HEK293 (cell line): ENCODE measurements around the gene HDAC7.

Source experiments
- CTCF ChIA-PET: fragments of 350-600 bp; formaldehyde crosslinking; extraction: SDS; loops from one replicate; lab custom pipeline; 2021; ENCODE audit warnings: antibody characterized with exemption; lab: Yijun Ruan, JAX
- POLR2A ChIA-PET: fragments of 300-600 bp; formaldehyde crosslinking; extraction: SDS; loops from one replicate; lab custom pipeline; 2020; ENCODE audit warnings: antibody characterized with exemption, inconsistent platforms; lab: Yijun Ruan, JAX
- H3K27ac ChIP-seq: fragments of 200-500 bp; sonication (Bioruptor generic); 2 replicates; pipeline ENCODE4 v1.5.1; 2014; ENCODE audit warnings: low read depth, low read length, control low read depth, inconsistent platforms; ENCODE audit errors: extremely low read depth
- H3K36me3 ChIP-seq, 2 experiments: fragments of 200-500 bp in 1 of 2; sonication (Bioruptor generic) in 1 of 2; 1 replicate in 1 of 2; 2 replicates in 1 of 2; pipeline ENCODE4 v1.5.1; 2014 to 2017; ENCODE audit warnings: inconsistent platforms in 2 of 2, low read length in 2 of 2; ENCODE audit not compliant: control insufficient read depth in 2 of 2, insufficient read depth in 1 of 2
- H3K4me1 ChIP-seq: fragments of 200-500 bp; sonication (Bioruptor generic); 2 replicates; pipeline ENCODE4 v1.5.1; 2014; ENCODE audit warnings: mild to moderate bottlenecking, low read length, inconsistent platforms; ENCODE audit not compliant: control insufficient read depth, insufficient read depth
- H3K4me3 ChIP-seq: 2 replicates; pipeline ENCODE4 v1.5.1; 2011; ENCODE audit warnings: low read depth, mild to moderate bottlenecking, control low read depth, low read length, moderate library complexity
- H3K9me3 ChIP-seq: fragments of 200-500 bp; sonication (Bioruptor generic); 2 replicates; pipeline ENCODE4 v1.5.1; 2014; ENCODE audit warnings: low read depth, low read length, inconsistent platforms; ENCODE audit not compliant: control insufficient read depth, insufficient read depth
- GLI4 ChIP-seq: fragments of 450-650 bp; formaldehyde crosslinking; IDR thresholded peaks from 2 replicates; pipeline ENCODE4 v1.5.1; 2016; ENCODE audit warnings: missing biosample characterization, missing genetic modification characterization
- GLIS1 ChIP-seq: fragments of 450-650 bp; formaldehyde crosslinking; IDR thresholded peaks from 2 replicates; pipeline ENCODE4 v1.5.1; 2016; ENCODE audit warnings: missing biosample characterization, missing genetic modification characterization
- INSM2 ChIP-seq: fragments of 450-650 bp; formaldehyde crosslinking; IDR thresholded peaks from 2 replicates; pipeline ENCODE4 v1.5.1; 2016; ENCODE audit warnings: missing biosample characterization, missing genetic modification characterization
- KLF10 ChIP-seq: fragments of 450-650 bp; IDR thresholded peaks from 2 replicates; pipeline ENCODE4 v1.5.1; 2018; ENCODE audit warnings: missing biosample characterization, mild to moderate bottlenecking, missing genetic modification characterization
- PBX3 ChIP-seq: sonication (generic); formaldehyde crosslinking; IDR thresholded peaks from 2 replicates; pipeline ENCODE4 v1.8.1; 2022; ENCODE audit warnings: mild to moderate bottlenecking, moderate library complexity, missing genetic modification reagents
- TCF7L2 ChIP-seq: IDR thresholded peaks from 2 replicates; pipeline ENCODE4 v1.6.1; 2011; ENCODE audit warnings: low read depth, mild to moderate bottlenecking, inconsistent platforms, low read length, moderate library complexity, borderline replicate concordance
- YY1 ChIP-seq: fragments of 450-650 bp; formaldehyde crosslinking; IDR thresholded peaks from 2 replicates; pipeline ENCODE4 v1.5.1; 2018; ENCODE audit warnings: missing biosample characterization, missing genetic modification characterization
- ZBTB1 ChIP-seq: fragments of 450-650 bp; formaldehyde crosslinking; IDR thresholded peaks from 2 replicates; pipeline ENCODE4 v1.5.1; 2016; ENCODE audit warnings: missing biosample characterization, missing genetic modification characterization
- ZBTB7A ChIP-seq: fragments of 450-650 bp; formaldehyde crosslinking; IDR thresholded peaks from 2 replicates; pipeline ENCODE4 v1.5.1; 2016; ENCODE audit warnings: low read depth, missing biosample characterization, missing genetic modification characterization
- ZFP69B ChIP-seq: fragments of 450-650 bp; formaldehyde crosslinking; IDR thresholded peaks from 2 replicates; pipeline ENCODE4 v1.5.1; 2016; ENCODE audit warnings: missing biosample characterization, missing genetic modification characterization
- ZIC2 ChIP-seq: fragments of 450-650 bp; formaldehyde crosslinking; IDR thresholded peaks from 2 replicates; pipeline ENCODE4 v1.5.1; 2016; ENCODE audit warnings: missing biosample characterization, missing genetic modification characterization
- ZNF169 ChIP-seq: fragments of 450-650 bp; formaldehyde crosslinking; IDR thresholded peaks from 2 replicates; pipeline ENCODE4 v1.5.1; 2016; ENCODE audit warnings: missing biosample characterization, missing genetic modification characterization
- ZNF184 ChIP-seq: fragments of 450-650 bp; IDR thresholded peaks from 2 replicates; pipeline ENCODE4 v1.5.1; 2018; ENCODE audit warnings: missing biosample characterization, mild to moderate bottlenecking, missing genetic modification characterization
- ZNF214 ChIP-seq: fragments of 450-650 bp; formaldehyde crosslinking; IDR thresholded peaks from 2 replicates; pipeline ENCODE4 v1.5.1; 2017; ENCODE audit warnings: missing biosample characterization, mild to moderate bottlenecking, missing genetic modification characterization, borderline replicate concordance
- ZNF221 ChIP-seq: fragments of 450-650 bp; formaldehyde crosslinking; IDR thresholded peaks from 2 replicates; pipeline ENCODE4 v1.5.1; 2017; ENCODE audit warnings: missing biosample characterization, missing genetic modification characterization, borderline replicate concordance
- ZNF223 ChIP-seq: fragments of 450-650 bp; formaldehyde crosslinking; IDR thresholded peaks from 2 replicates; pipeline ENCODE4 v1.5.1; 2016; ENCODE audit warnings: missing biosample characterization, missing genetic modification characterization
- ZNF24 ChIP-seq: fragments of 450-650 bp; formaldehyde crosslinking; IDR thresholded peaks from 2 replicates; pipeline ENCODE4 v1.5.1; 2016; ENCODE audit warnings: missing biosample characterization, missing genetic modification characterization
- ZNF274 ChIP-seq, 2 experiments: fragments of 200-500 bp in 1 of 2; fragments of 450-650 bp in 1 of 2; sonication (Bioruptor generic) in 1 of 2; formaldehyde crosslinking in 1 of 2; IDR thresholded peaks; 2 replicates each; pipeline versions ENCODE4 v1.5.1 to v1.6.1; 2014 to 2016; ENCODE audit warnings: borderline replicate concordance in 1 of 2, inconsistent platforms in 1 of 2, low read length in 1 of 2, missing biosample characterization in 1 of 2, missing genetic modification characterization in 1 of 2
- ZNF341 ChIP-seq: fragments of 450-650 bp; formaldehyde crosslinking; IDR thresholded peaks from 2 replicates; pipeline ENCODE4; 2016; ENCODE audit warnings: low read depth, missing biosample characterization, missing genetic modification characterization
- ZNF398 ChIP-seq: fragments of 450-650 bp; formaldehyde crosslinking; IDR thresholded peaks from 2 replicates; pipeline ENCODE4 v1.5.1; 2017; ENCODE audit warnings: missing biosample characterization, missing genetic modification characterization
- ZNF426 ChIP-seq: fragments of 450-650 bp; formaldehyde crosslinking; IDR thresholded peaks from 2 replicates; pipeline ENCODE4 v1.5.1; 2017; ENCODE audit warnings: missing biosample characterization, missing genetic modification characterization, mild to moderate bottlenecking, inconsistent platforms, moderate library complexity
- ZNF521 ChIP-seq: fragments of 450-650 bp; formaldehyde crosslinking; IDR thresholded peaks from 2 replicates; pipeline ENCODE4 v1.5.1; 2017; ENCODE audit warnings: missing biosample characterization, mild to moderate bottlenecking, missing genetic modification characterization
- ZNF664 ChIP-seq: fragments of 450-650 bp; formaldehyde crosslinking; IDR thresholded peaks from 2 replicates; pipeline ENCODE4 v1.5.1; 2016; ENCODE audit warnings: missing biosample characterization, missing genetic modification characterization
- ZNF670 ChIP-seq: fragments of 450-650 bp; formaldehyde crosslinking; IDR thresholded peaks from 2 replicates; pipeline ENCODE4 v1.5.1; 2016; ENCODE audit warnings: missing biosample characterization, missing genetic modification characterization, low read depth
- ZNF76 ChIP-seq: fragments of 450-650 bp; formaldehyde crosslinking; IDR thresholded peaks from 2 replicates; pipeline ENCODE4; 2016; ENCODE audit warnings: low read depth, missing biosample characterization, missing genetic modification characterization, borderline replicate concordance
- ZSCAN23 ChIP-seq: fragments of 450-650 bp; formaldehyde crosslinking; IDR thresholded peaks from 2 replicates; pipeline ENCODE4 v1.5.1; 2016; ENCODE audit warnings: missing biosample characterization, missing genetic modification characterization
- ZXDB ChIP-seq: fragments of 450-650 bp; formaldehyde crosslinking; IDR thresholded peaks from 2 replicates; pipeline ENCODE4 v1.5.1; 2016; ENCODE audit warnings: missing biosample characterization, missing genetic modification characterization

HDAC7 gene

GRCh38 chr12:47824635-47825034 is 4.9 kb upstream of the HDAC7 start (continued):
- no peak for TF ChIP-seq ZSCAN23 (tag by site-specific recombination)
- no peak for TF ChIP-seq ZNF426 (tag by site-specific recombination)
- TF ChIP-seq ZBTB1 (tag by site-specific recombination): no peak
- no peak for TF ChIP-seq ZIC2
- no peak for TF ChIP-seq KLF10 (tag by site-specific recombination)
- no peak for TF ChIP-seq ZNF169 (tag by site-specific recombination)
- TF ChIP-seq TCF7L2: no peak
- TF ChIP-seq PBX3 (CRISPR knock-in tag): no peak
- TF ChIP-seq ZXDB (tag by site-specific recombination): no peak
- TF ChIP-seq ZNF221 (tag by site-specific recombination): no peak

GRCh38 chr12:47824198-47824597 is 4.5 kb upstream of the HDAC7 start:
- no peak overlapping the region for H3K27ac ChIP-seq
- no peak overlapping the region for H3K4me3 ChIP-seq
- TF ChIP-seq ZNF76 (tag by site-specific recombination) (no peak), ZNF24 (tag by site-specific recombination) (no peak), ZNF664 (tag by site-specific recombination) (no peak), ZNF398 (tag by site-specific recombination) (no peak), ZNF521 (tag by site-specific recombination) (no peak), ZNF341 (no peak), ZNF214 (no peak), ZNF274 (IDR thresholded peaks at IDR 0.05; ENCODE audit: low read length) (no peak), ZNF274 (tag by site-specific recombination; IDR thresholded peaks at IDR 0.05; ENCODE audit: borderline replicate concordance) (no peak), ZFP69B (no peak), INSM2 (tag by site-specific recombination) (no peak), GLIS1 (no peak), ZNF223 (tag by site-specific recombination) (no peak), ZBTB7A (tag by site-specific recombination) (no peak), ZNF670 (no peak), YY1 (tag by site-specific recombination) (no peak), GLI4 (tag by site-specific recombination) (no peak), ZSCAN23 (tag by site-specific recombination) (no peak), ZNF184 (tag by site-specific recombination) (no peak)
- H3K9me3 ChIP-seq: no peaks in the 10 kb centered on the region
- peaks cover 3% of the 10 kb centered on the region for H3K4me1 ChIP-seq
- CTCF ChIA-PET: interaction anchor here (1.2 to 1.3 kb wide), 2 partner anchors 10 to 14 kb away, joined by 6 to 7 read pairs; no protein-coding TSS in a partner anchor
- H3K36me3 ChIP-seq: no peaks in the 10 kb centered on the region
- POLR2A ChIA-PET: no interaction called here
